Lower lobe of right lung (tissue), 2 donors: ENCODE data around the gene ANKRD33. TPM values are rescaled to one million over a fixed set of nuclear protein-coding genes. Genes with fewer than 3 reads are reported as not detected.

Experiments used
- ATAC-seq, 2 donors: fragments of 200-7000 bp; cut with Tn5 transposase; one replicate each; pipeline ENCODE4 v1.9.1; 2020 to 2022; ENCODE audit warnings: mild to moderate bottlenecking in 2 of 2, moderate library complexity in 2 of 2
- DNase-seq: peaks from one replicate; pipeline ENCODE4 v3.0.0-alpha.2; 2020
- H3K27ac ChIP-seq: fragments of 200-600 bp; one replicate; pipeline ENCODE4 v1.8.0; 2022
- H3K27me3 ChIP-seq: fragments of 200-600 bp; one replicate; pipeline ENCODE4 v1.8.0; 2022; ENCODE audit warnings: low read depth
- H3K36me3 ChIP-seq: fragments of 200-600 bp; one replicate; pipeline ENCODE4 v1.8.0; 2022; ENCODE audit warnings: mild to moderate bottlenecking
- H3K4me1 ChIP-seq: fragments of 200-600 bp; one replicate; pipeline ENCODE4 v1.8.0; 2022
- H3K4me3 ChIP-seq: fragments of 200-600 bp; one replicate; pipeline ENCODE4 v1.8.0; 2022; ENCODE audit warnings: mild to moderate bottlenecking
- H3K9me3 ChIP-seq: fragments of 200-600 bp; one replicate; pipeline ENCODE4 v1.8.0; 2022
- CTCF ChIP-seq: fragments of 200-600 bp; IDR thresholded peaks from one replicate; pipeline ENCODE4 v1.8.0; 2022; ENCODE audit warnings: antibody characterized with exemption, mild to moderate bottlenecking
- intact Hi-C: fragments of 100-400 bp; cut with DNase I; formaldehyde crosslinking; loops from one replicate; pipeline ENCODE4 v1.11.0; 2022
- total RNA-seq: library from RNA; stranded (reverse); fragmentation: NEBNext Ultra II Directional; extraction: Animal tissue kit (Norgen Biotek cat#: 25700); gene quantifications from one replicate; pipeline ENCODE4 v1.2.1, GENCODE V29; 2021
- donor health status: DM: no; HTN: yes; CAD: no; lungs with severe emphysema.

Gene ANKRD33
- total RNA-seq, 1 donor from 2014 or later, result not detected

- H3K4me3 ChIP-seq, result no peak overlapping the region
- H3K27ac ChIP-seq, result no peak overlapping the region
- no peaks in the 10 kb centered on the region for H3K9me3 ChIP-seq
- intact Hi-C loops, result no loop called here
- ATAC-seq (no peak), DNase-seq (no peak)
- no peaks in the 10 kb centered on the region for H3K36me3 ChIP-seq
- peaks cover 54% of the 10 kb centered on the region for H3K4me1 ChIP-seq
- peaks cover 59% of the 10 kb centered on the region for H3K27me3 ChIP-seq
- no peak for TF ChIP-seq CTCF
Measured at GRCh38 chr12:51867371-51867770, 20.5 kb upstream of the ANKRD33 start.

GRCh38 chr12:51867796-51868428 lies 20.0 kb upstream of the ANKRD33 start:
- H3K36me3 ChIP-seq, result no peaks in the 10 kb centered on the region
- no peak for TF ChIP-seq CTCF
- H3K9me3 ChIP-seq, result no peaks in the 10 kb centered on the region
- DNase-seq, result peak; percentile 20
- peaks cover 54% of the 10 kb centered on the region for H3K4me1 ChIP-seq
- H3K27me3 ChIP-seq, result peaks cover 59% of the 10 kb centered on the region
- H3K4me3 ChIP-seq, result no peak overlapping the region
- no peak overlapping the region for H3K27ac ChIP-seq
- intact Hi-C loops, result no loop called here
- no peak for ATAC-seq

- Histone ChIP-seq H3K4me3 (peak overlapping the region; percentile 50), H3K27ac (no peak overlapping the region), H3K9me3 (no peaks in the 10 kb centered on the region), H3K36me3 (no peaks in the 10 kb centered on the region), H3K27me3 (peaks cover 49% of the 10 kb centered on the region), H3K4me1 (peaks cover 47% of the 10 kb centered on the region)
- DNase-seq (no peak), ATAC-seq (peak in 1 of 2 donors; percentile 15)
- TF ChIP-seq CTCF, result no peak
- intact Hi-C loops, result no loop called here
Measured at GRCh38 chr12:51868821-51869495, 18.9 kb upstream of the ANKRD33 start.

- peak overlapping the region; percentile 50 for H3K4me3 ChIP-seq
- H3K36me3 ChIP-seq, result no peaks in the 10 kb centered on the region
- ATAC-seq (no peak), DNase-seq (no peak)
- no peaks in the 10 kb centered on the region for H3K9me3 ChIP-seq
- H3K4me1 ChIP-seq, result peaks cover 42% of the 10 kb centered on the region
- intact Hi-C loops, result no loop called here
- H3K27me3 ChIP-seq, result peaks cover 44% of the 10 kb centered on the region
- no peak overlapping the region for H3K27ac ChIP-seq
- no peak for TF ChIP-seq CTCF
Measured at GRCh38 chr12:51869496-51869865, 18.4 kb upstream of the ANKRD33 start.

- peaks cover 40% of the 10 kb centered on the region for H3K27me3 ChIP-seq
- no peak for ATAC-seq
- H3K36me3 ChIP-seq, result no peaks in the 10 kb centered on the region
- no peak for DNase-seq
- H3K9me3 ChIP-seq, result no peaks in the 10 kb centered on the region
- intact Hi-C loops, result no loop called here
- H3K4me3 ChIP-seq, result no peak overlapping the region
- H3K27ac ChIP-seq, result no peak overlapping the region
- no peak for TF ChIP-seq CTCF
- H3K4me1 ChIP-seq, result peaks cover 37% of the 10 kb centered on the region
Measured at GRCh38 chr12:51869931-51870330, 18.0 kb upstream of the ANKRD33 start.
